HL-60/S4 treated with phorbol 12-myristate 13-acetate at 8.2 ng/mL for 4 days and 3 days (cell line): ENCODE data around the gene MAGEA8.
"Not testable (repeated sequence)": the region's sequence is repeated elsewhere in the genome, so short reads cannot be mapped to it uniquely, and the experiment has no call there.

Experiments
- in situ Hi-C: fragments of 300-500 bp; cut with MboI; formaldehyde crosslinking; loops from 2 replicates; pipeline ENCODE4 v1.15.0; 2022; ENCODE audit warnings: low sequenced_read_pairs

Gene MAGEA8

GRCh38 chrX:149903889-149904748, 23.1 kb downstream of the MAGEA8 start:
- in situ Hi-C loops: no loop called here

- in situ Hi-C loops: no loop called here
Measured at GRCh38 chrX:149908308-149908707, 27.3 kb downstream of the MAGEA8 start.

GRCh38 chrX:149908727-149909126, 27.7 kb downstream of the MAGEA8 start:
- in situ Hi-C loops: no loop called here

- in situ Hi-C loops: no loop called here
Measured at GRCh38 chrX:149909324-149910177, 28.6 kb downstream of the MAGEA8 start.

GRCh38 chrX:149910178-149910695, 29.3 kb downstream of the MAGEA8 start:
- in situ Hi-C loops: no loop called here

GRCh38 chrX:149916745-149917392, 35.9 kb downstream of the MAGEA8 start:
- in situ Hi-C loops: no loop called here

- in situ Hi-C loops: not testable (repeated sequence)
Measured at GRCh38 chrX:149923836-149924235, 42.9 kb downstream of the MAGEA8 start.

GRCh38 chrX:149924434-149924833, 43.5 kb downstream of the MAGEA8 start:
- in situ Hi-C loops: not testable (repeated sequence)

- in situ Hi-C loops: not testable (repeated sequence)
Measured at GRCh38 chrX:149927245-149927963, 46.4 kb downstream of the MAGEA8 start.

- in situ Hi-C loops: not testable (repeated sequence)
Measured at GRCh38 chrX:149927964-149928258, 46.9 kb downstream of the MAGEA8 start.

GRCh38 chrX:149928635-149929034, 47.7 kb downstream of the MAGEA8 start:
- in situ Hi-C loops: not testable (repeated sequence)

GRCh38 chrX:149929400-149929799, 48.4 kb downstream of the MAGEA8 start, which contains the start of gene HSFX4:
TSS of gene HSFX4 (plus strand) at chrX:149929573. CDS start at chrX:149929645, 72 bp downstream.
- in situ Hi-C loops: not testable (repeated sequence)

GRCh38 chrX:149931355-149931754, 50.4 kb downstream of the MAGEA8 start:
- in situ Hi-C loops: not testable (repeated sequence)

- in situ Hi-C loops: not testable (repeated sequence)
Measured at GRCh38 chrX:149932150-149932549, 51.2 kb downstream of the MAGEA8 start.

GRCh38 chrX:149932970-149933369, 52.0 kb downstream of the MAGEA8 start:
- in situ Hi-C loops: not testable (repeated sequence)

GRCh38 chrX:149933547-149933946, 52.6 kb downstream of the MAGEA8 start:
- in situ Hi-C loops: not testable (repeated sequence)
